CD4-positive, CD25-positive, alpha-beta regulatory T cell (primary cell): ENCODE measurements around the gene NR3C2. TPM values are rescaled to one million over a fixed set of nuclear protein-coding genes. Genes with fewer than 3 reads are reported as not detected.

ENCODE experiments used
- ATAC-seq, 2 donors: fragments of 150-1000 bp; cut with Tn5 transposase; one replicate each; pipeline ENCODE4 v1.10.0; 2021; ENCODE audit warnings: low read depth in 2 of 2, moderate number of reproducible peaks in 2 of 2, moderate library complexity in 1 of 2
- DNase-seq, 3 donors: peaks; one replicate each; pipeline versions ENCODE4 v3.0.0 to v3.0.0-alpha.2; 2012 to 2022; ENCODE audit warnings: mixed read lengths in 1 of 3
- H3K27ac ChIP-seq: one replicate; pipeline ENCODE4 v1.7.0; 2013; ENCODE audit warnings: mild to moderate bottlenecking, low read length; ENCODE audit not compliant: insufficient read depth, poor library complexity, severe bottlenecking
- H3K27me3 ChIP-seq: one replicate; pipeline ENCODE4 v1.7.0; 2013; ENCODE audit warnings: low read length; ENCODE audit not compliant: control insufficient read depth, insufficient read depth
- H3K36me3 ChIP-seq: one replicate; pipeline ENCODE4 v1.7.0; 2013; ENCODE audit warnings: mild to moderate bottlenecking, low read length, moderate library complexity; ENCODE audit not compliant: control insufficient read depth, insufficient read depth
- H3K4me1 ChIP-seq: 2 replicates; pipeline ENCODE4 v1.7.0; 2013; ENCODE audit warnings: mild to moderate bottlenecking, low read length; ENCODE audit not compliant: insufficient read depth, control insufficient read depth, poor library complexity, severe bottlenecking
- H3K4me3 ChIP-seq: one replicate; pipeline ENCODE4 v1.7.0; 2013; ENCODE audit warnings: low read depth, mild to moderate bottlenecking, low read length, moderate library complexity
- H3K9me3 ChIP-seq, 2 experiments: 1 replicate in 1 of 2; 2 replicates in 1 of 2; pipeline ENCODE4 v1.7.0; 2013; ENCODE audit warnings: low read length in 2 of 2, mild to moderate bottlenecking in 1 of 2, moderate library complexity in 1 of 2; ENCODE audit not compliant: control insufficient read depth in 2 of 2
- H3K27ac Mint-ChIP-seq, 3 donors: one replicate each; pipeline ENCODE4 v1.8.0; 2020 to 2022; ENCODE audit warnings: mild to moderate bottlenecking in 3 of 3, mixed read lengths in 3 of 3, moderate library complexity in 2 of 3
- H3K27me3 Mint-ChIP-seq: one replicate; pipeline ENCODE4 v1.8.0; 2022; ENCODE audit warnings: mild to moderate bottlenecking, mixed read lengths
- H3K36me3 Mint-ChIP-seq: one replicate; pipeline ENCODE4 v1.8.0; 2020; ENCODE audit warnings: mixed read lengths
- H3K4me1 Mint-ChIP-seq, 4 donors: one replicate each; pipeline ENCODE4 v1.8.0; 2020 to 2022; ENCODE audit warnings: mixed read lengths in 4 of 4, mild to moderate bottlenecking in 1 of 4
- H3K4me3 Mint-ChIP-seq, 4 donors: one replicate each; pipeline ENCODE4 v1.8.0; 2020 to 2022; ENCODE audit warnings: mild to moderate bottlenecking in 4 of 4, mixed read lengths in 4 of 4, moderate library complexity in 3 of 4
- H3K9me3 Mint-ChIP-seq, 7 donors: one replicate each; pipeline ENCODE4 v1.8.0; 2020 to 2022; ENCODE audit warnings: mixed read lengths in 7 of 7, mild to moderate bottlenecking in 3 of 7, moderate library complexity in 2 of 7
- polyA plus RNA-seq, 4 donors: library from polyadenylated mRNA; unstranded; fragments of 300-500 nt; fragmentation: Illumina TruSeq; gene quantifications; one replicate each; pipeline ENCODE4 v1.2.3, GENCODE V29; 2021
- total RNA-seq: library from RNA; stranded (reverse); gene quantifications from one replicate; pipeline ENCODE4 v1.2.3, GENCODE V29; 2022

The NR3C2 gene
- total and polyA plus RNA-seq, 5 donors from 2014 or later: 1.2 to 16.1 (median 3.2) TPM

GRCh38 chr4:148366251-148366650 lies 76.0 kb downstream of the NR3C2 start:
- no peak for ATAC-seq
- Mint-ChIP-seq H3K4me1 (peaks cover 0 to 49% (median 17%) of the 10 kb centered on the region in 4 donors), H3K27me3 (no peaks in the 10 kb centered on the region), H3K9me3 (no peaks in the 10 kb centered on the region), H3K4me3 (no peak overlapping the region), H3K36me3 (peaks cover 8% of the 10 kb centered on the region), H3K27ac (peak overlapping the region in 2 of 3 donors; percentile 43 to 69)
- H3K27ac ChIP-seq: no peak overlapping the region
- no peaks in the 10 kb centered on the region for H3K27me3 ChIP-seq
- no peaks in the 10 kb centered on the region for H3K4me1 ChIP-seq
- H3K9me3 ChIP-seq: no peaks in the 10 kb centered on the region
- DNase-seq: no peak
- H3K36me3 ChIP-seq: no peaks in the 10 kb centered on the region
- no peak overlapping the region for H3K4me3 ChIP-seq

- no peak for DNase-seq
- H3K27me3 Mint-ChIP-seq: no peaks in the 10 kb centered on the region
- peaks cover 8% of the 10 kb centered on the region for H3K36me3 Mint-ChIP-seq
- no peak for ATAC-seq
- Histone ChIP-seq H3K36me3 (no peaks in the 10 kb centered on the region), H3K4me3 (no peak overlapping the region), H3K27me3 (no peaks in the 10 kb centered on the region), H3K27ac (no peak overlapping the region), H3K9me3 (no peaks in the 10 kb centered on the region), H3K4me1 (peaks cover 8% of the 10 kb centered on the region)
- H3K9me3 Mint-ChIP-seq: no peaks in the 10 kb centered on the region
- H3K4me1 Mint-ChIP-seq: peaks cover 0 to 55% (median 20%) of the 10 kb centered on the region in 4 donors
- no peak overlapping the region for H3K4me3 Mint-ChIP-seq
- peak overlapping the region in 1 of 3 donors; percentile 12 for H3K27ac Mint-ChIP-seq
Observed at GRCh38 chr4:148364525-148364924, 77.7 kb downstream of the NR3C2 start.

GRCh38 chr4:148359769-148360168 lies 82.4 kb downstream of the NR3C2 start:
- Mint-ChIP-seq H3K4me3 (peak overlapping the region in 1 of 4 donors; percentile 4), H3K36me3 (peaks cover 4% of the 10 kb centered on the region), H3K27me3 (no peaks in the 10 kb centered on the region), H3K27ac (no peak overlapping the region), H3K9me3 (peaks cover 0 to 1% (median 0%) of the 10 kb centered on the region in 7 donors), H3K4me1 (peaks cover 14 to 59% (median 31%) of the 10 kb centered on the region in 4 donors)
- no peak for DNase-seq
- Histone ChIP-seq H3K36me3 (no peaks in the 10 kb centered on the region), H3K27me3 (no peaks in the 10 kb centered on the region), H3K27ac (no peak overlapping the region), H3K9me3 (no peaks in the 10 kb centered on the region), H3K4me3 (no peak overlapping the region), H3K4me1 (peaks cover 22% of the 10 kb centered on the region)
- ATAC-seq: no peak

GRCh38 chr4:148355442-148356123 lies 86.6 kb downstream of the NR3C2 start:
- ATAC-seq (peak; percentile 62 to 75), DNase-seq (peak in 2 of 3 donors; percentile 9 to 46)
- H3K27me3 Mint-ChIP-seq: no peaks in the 10 kb centered on the region
- Histone ChIP-seq H3K4me3 (peak overlapping the region; percentile 63), H3K9me3 (no peaks in the 10 kb centered on the region), H3K27ac (peak overlapping the region; percentile 41), H3K36me3 (no peaks in the 10 kb centered on the region), H3K27me3 (no peaks in the 10 kb centered on the region), H3K4me1 (peaks cover 22% of the 10 kb centered on the region)
- peak overlapping the region; percentile 67 to 83 (median 70) for H3K27ac Mint-ChIP-seq
- H3K9me3 Mint-ChIP-seq: peaks cover 0 to 1% (median 0%) of the 10 kb centered on the region in 7 donors
- peaks cover 14 to 45% (median 29%) of the 10 kb centered on the region in 4 donors for H3K4me1 Mint-ChIP-seq
- H3K4me3 Mint-ChIP-seq: peak overlapping the region in 3 of 4 donors; percentile 53 to 80 (median 68)
- no peaks in the 10 kb centered on the region for H3K36me3 Mint-ChIP-seq

DNA sequence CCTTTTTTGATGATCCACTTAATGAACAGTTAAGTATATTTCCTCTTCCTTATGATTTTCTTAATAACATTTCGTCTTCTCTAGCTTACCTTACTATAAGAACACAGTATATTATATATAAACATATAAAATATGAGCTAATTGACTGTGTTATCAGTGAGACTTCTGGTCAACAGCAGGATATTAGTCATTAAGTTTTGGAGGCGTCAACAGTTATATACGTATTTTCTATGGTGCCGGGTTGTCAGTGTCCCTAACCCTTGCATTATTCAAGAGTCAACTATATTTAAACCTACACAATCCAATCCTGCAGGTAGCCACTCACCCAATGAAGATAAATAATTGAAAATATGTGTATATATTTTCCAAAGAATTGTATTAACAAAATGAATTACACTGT lies 88.0 kb downstream of the NR3C2 start:
- ATAC-seq (no peak), DNase-seq (no peak)
- Histone ChIP-seq H3K9me3 (no peaks in the 10 kb centered on the region), H3K27me3 (no peaks in the 10 kb centered on the region), H3K4me1 (peaks cover 14% of the 10 kb centered on the region), H3K36me3 (no peaks in the 10 kb centered on the region), H3K27ac (no peak overlapping the region), H3K4me3 (no peak overlapping the region)
- Mint-ChIP-seq H3K4me3 (no peak overlapping the region), H3K4me1 (peaks cover 14 to 49% (median 30%) of the 10 kb centered on the region in 4 donors), H3K9me3 (peaks cover 0 to 1% (median 0%) of the 10 kb centered on the region in 7 donors), H3K27ac (no peak overlapping the region), H3K36me3 (no peaks in the 10 kb centered on the region), H3K27me3 (no peaks in the 10 kb centered on the region)

- no peak for ATAC-seq
- H3K4me3 ChIP-seq: no peak overlapping the region
- Mint-ChIP-seq H3K36me3 (no peaks in the 10 kb centered on the region), H3K4me1 (peaks cover 14 to 48% (median 29%) of the 10 kb centered on the region in 4 donors), H3K4me3 (no peak overlapping the region), H3K27me3 (no peaks in the 10 kb centered on the region), H3K27ac (no peak overlapping the region), H3K9me3 (peaks cover 0 to 1% (median 0%) of the 10 kb centered on the region in 7 donors)
- no peak for DNase-seq
- no peaks in the 10 kb centered on the region for H3K27me3 ChIP-seq
- H3K27ac ChIP-seq: no peak overlapping the region
- no peaks in the 10 kb centered on the region for H3K36me3 ChIP-seq
- H3K4me1 ChIP-seq: peaks cover 14% of the 10 kb centered on the region
- H3K9me3 ChIP-seq: no peaks in the 10 kb centered on the region
Observed at GRCh38 chr4:148353571-148353970, 88.6 kb downstream of the NR3C2 start.

GRCh38 chr4:148349153-148349552 lies 93.1 kb downstream of the NR3C2 start:
- Mint-ChIP-seq H3K9me3 (peaks cover 0 to 1% (median 0%) of the 10 kb centered on the region in 7 donors), H3K27ac (no peak overlapping the region), H3K36me3 (peaks cover 6% of the 10 kb centered on the region), H3K4me3 (no peak overlapping the region), H3K4me1 (peaks cover 0 to 38% (median 20%) of the 10 kb centered on the region in 4 donors), H3K27me3 (no peaks in the 10 kb centered on the region)
- H3K4me1 ChIP-seq: no peaks in the 10 kb centered on the region
- H3K9me3 ChIP-seq: no peaks in the 10 kb centered on the region
- H3K4me3 ChIP-seq: no peak overlapping the region
- H3K27ac ChIP-seq: no peak overlapping the region
- ATAC-seq (no peak), DNase-seq (no peak)
- no peaks in the 10 kb centered on the region for H3K36me3 ChIP-seq
- no peaks in the 10 kb centered on the region for H3K27me3 ChIP-seq

GRCh38 chr4:148346657-148347056 lies 95.6 kb downstream of the NR3C2 start:
- Histone ChIP-seq H3K27me3 (no peaks in the 10 kb centered on the region), H3K4me1 (no peaks in the 10 kb centered on the region), H3K9me3 (no peaks in the 10 kb centered on the region), H3K36me3 (no peaks in the 10 kb centered on the region), H3K27ac (no peak overlapping the region), H3K4me3 (no peak overlapping the region)
- Mint-ChIP-seq H3K27me3 (no peaks in the 10 kb centered on the region), H3K36me3 (peaks cover 6% of the 10 kb centered on the region), H3K4me1 (peaks cover 0 to 39% (median 18%) of the 10 kb centered on the region in 4 donors), H3K4me3 (no peak overlapping the region), H3K27ac (no peak overlapping the region), H3K9me3 (peaks cover 0 to 1% (median 0%) of the 10 kb centered on the region in 7 donors)
- DNase-seq (no peak), ATAC-seq (no peak)
